Measurements from ENCODE around the gene UBE2H.
"Not testable (repeated sequence)": the region's sequence is repeated elsewhere in the genome, so short reads cannot be mapped to it uniquely, and the experiment has no call there.

The UBE2H gene

GRCh38 chr7:129952653-129953560 lies at the start of gene UBE2H:
TSS of gene UBE2H (minus strand) at chr7:129952960. CDS start at chr7:129952555, 405 bp downstream.
- DNase-seq (ENCODE audit: low read depth in 2 of 2) = peak; percentile 85 to 93

GRCh38 chr7:129998446-129998845 lies 45.7 kb upstream of the UBE2H start:
- DNase-seq (ENCODE audit: low read depth in 2 of 2) = no peak

GRCh38 chr7:129997285-129997684 lies 44.5 kb upstream of the UBE2H start:
- no peak for DNase-seq (ENCODE audit: low read depth in 2 of 2)

GRCh38 chr7:129993275-129993674 lies 40.5 kb upstream of the UBE2H start:
- DNase-seq (ENCODE audit: low read depth in 2 of 2) = no peak

GRCh38 chr7:129990403-129991192 lies 37.8 kb upstream of the UBE2H start:
- no peak for DNase-seq (ENCODE audit: low read depth in 2 of 2)

- peak; percentile 55 to 61 for DNase-seq (ENCODE audit: low read depth in 2 of 2)
These were observed 36.7 kb upstream of the UBE2H start for GRCh38 chr7:129989466-129989865.

- no peak for DNase-seq (ENCODE audit: low read depth in 2 of 2)
These were observed 33.8 kb upstream of the UBE2H start for GRCh38 chr7:129986600-129986999.

- no peak for DNase-seq (ENCODE audit: low read depth in 2 of 2)
These were observed 27.9 kb upstream of the UBE2H start for GRCh38 chr7:129980667-129981066.

- no peak for DNase-seq (ENCODE audit: low read depth in 2 of 2)
These were observed 22.5 kb upstream of the UBE2H start for GRCh38 chr7:129975309-129975708.

- DNase-seq (ENCODE audit: low read depth in 2 of 2) = no peak
These were observed 18.1 kb upstream of the UBE2H start for GRCh38 chr7:129970816-129971215.

GRCh38 chr7:129969881-129970446 lies 17.2 kb upstream of the UBE2H start:
- DNase-seq (ENCODE audit: low read depth in 2 of 2) = no peak

GRCh38 chr7:129968592-129969383 lies 16.0 kb upstream of the UBE2H start:
- DNase-seq (ENCODE audit: low read depth in 2 of 2) = no peak

- not testable (repeated sequence) for DNase-seq (ENCODE audit: low read depth in 2 of 2)
These were observed 7.4 kb upstream of the UBE2H start for GRCh38 chr7:129960204-129960475.

GRCh38 chr7:129959471-129960203 lies 6.9 kb upstream of the UBE2H start:
- DNase-seq (ENCODE audit: low read depth in 2 of 2) = no peak

- DNase-seq (ENCODE audit: low read depth in 2 of 2) = no peak
These were observed 6.1 kb upstream of the UBE2H start for GRCh38 chr7:129958643-129959470.

GRCh38 chr7:129955993-129956543 lies 3.3 kb upstream of the UBE2H start:
- DNase-seq (ENCODE audit: low read depth in 2 of 2) = no peak

- DNase-seq (ENCODE audit: low read depth in 2 of 2) = peak; percentile 11 to 14
These were observed 591 bp downstream of the UBE2H start for GRCh38 chr7:129952086-129952652.

GRCh38 chr7:129951226-129952085 lies 1.3 kb downstream of the UBE2H start:
- no peak for DNase-seq (ENCODE audit: low read depth in 2 of 2)

- DNase-seq (ENCODE audit: low read depth in 2 of 2) = no peak
These were observed 1.9 kb downstream of the UBE2H start for GRCh38 chr7:129950933-129951225.
